Hepatocyte (in vitro differentiated cells): ENCODE results near the gene KLC4.

Experiments used
- CTCF ChIP-seq: fragments of 200-600 bp; sonication (generic); IDR thresholded peaks from 2 replicates; pipeline ENCODE4 v1.5.1; 2016; ENCODE audit warnings: antibody characterized with exemption, mild to moderate bottlenecking; ENCODE audit not compliant: poor library complexity
- EZH2 ChIP-seq: fragments of 200-600 bp; sonication (generic); IDR thresholded peaks from 2 replicates; pipeline ENCODE4 v1.6.1; 2016; ENCODE audit warnings: antibody characterized with exemption, mild to moderate bottlenecking, borderline replicate concordance

- no peak for TF ChIP-seq CTCF
- TF ChIP-seq EZH2 = no peak
Observed at GRCh38 chr6:43119482-43119881, 60.1 kb downstream of the KLC4 start.
